RWPE2 (cell line): Measurements from ENCODE around the gene ENPP1.

Experiments used
- ATAC-seq: fragments of 200-7000 bp; cut with Tn5 transposase; 3 replicates; pipeline ENCODE4 v1.9.1; 2021; ENCODE audit warnings: low read depth
- DNase-seq: peaks from one replicate; pipeline ENCODE4 v3.0.0-alpha.2; 2020; ENCODE audit warnings: low spot score
- H3K27ac ChIP-seq: fragments of 450-650 bp; 2 replicates; pipeline ENCODE4 v1.5.1; 2017; ENCODE audit warnings: mild to moderate bottlenecking; ENCODE audit not compliant: poor library complexity, severe bottlenecking
- H3K27me3 ChIP-seq: fragments of 250-450 bp; sonication (Bioruptor Pico); 2 replicates; pipeline ENCODE4 v1.5.1; 2021; ENCODE audit warnings: mild to moderate bottlenecking, moderate library complexity; ENCODE audit not compliant: insufficient read depth, poor library complexity, severe bottlenecking
- H3K36me3 ChIP-seq: fragments of 250-450 bp; sonication (Bioruptor Pico); 2 replicates; pipeline ENCODE4 v1.5.1; 2020; ENCODE audit warnings: low read depth, mild to moderate bottlenecking, moderate library complexity
- H3K4me1 ChIP-seq: fragments of 250-450 bp; sonication (Bioruptor Pico); 2 replicates; pipeline ENCODE4 v1.5.1; 2021; ENCODE audit warnings: mild to moderate bottlenecking, moderate library complexity; ENCODE audit not compliant: insufficient read depth, poor library complexity, severe bottlenecking
- H3K4me3 ChIP-seq: fragments of 250-450 bp; sonication (Bioruptor Pico); 2 replicates; pipeline ENCODE4 v1.5.1; 2021; ENCODE audit warnings: mild to moderate bottlenecking, moderate library complexity; ENCODE audit not compliant: severe bottlenecking
- H3K9me3 ChIP-seq: fragments of 250-450 bp; sonication (Bioruptor Pico); 2 replicates; pipeline ENCODE4 v1.5.1; 2021; ENCODE audit warnings: mild to moderate bottlenecking, moderate library complexity; ENCODE audit not compliant: severe bottlenecking
- CTCF ChIP-seq: fragments of 450-650 bp; IDR thresholded peaks from one replicate; pipeline ENCODE4 v1.5.1; 2017; ENCODE audit warnings: mild to moderate bottlenecking, moderate library complexity; ENCODE audit not compliant: poor library complexity, severe bottlenecking

Gene ENPP1

GRCh38 chr6:131768964-131769363 is 38.9 kb upstream of the ENPP1 start:
- Histone ChIP-seq H3K9me3 (no peaks in the 10 kb centered on the region), H3K27me3 (no peaks in the 10 kb centered on the region), H3K4me1 (no peaks in the 10 kb centered on the region), H3K27ac (no peak overlapping the region), H3K36me3 (no peaks in the 10 kb centered on the region), H3K4me3 (no peak overlapping the region)
- DNase-seq (no peak), ATAC-seq (no peak)
- no peak for TF ChIP-seq CTCF

- ATAC-seq (no peak), DNase-seq (no peak)
- no peaks in the 10 kb centered on the region for H3K27me3 ChIP-seq
Measured at GRCh38 chr6:131769385-131770141, 38.3 kb upstream of the ENPP1 start.

GRCh38 chr6:131770776-131771175 is 37.0 kb upstream of the ENPP1 start:
- Histone ChIP-seq H3K4me1 (no peaks in the 10 kb centered on the region), H3K27ac (no peak overlapping the region), H3K27me3 (no peaks in the 10 kb centered on the region), H3K9me3 (no peaks in the 10 kb centered on the region), H3K36me3 (no peaks in the 10 kb centered on the region), H3K4me3 (no peak overlapping the region)
- no peak for ATAC-seq
- no peak for TF ChIP-seq CTCF
- no peak for DNase-seq

More at GRCh38 chr6:131769385-131770141, 38.3 kb upstream of the ENPP1 start:
- Histone ChIP-seq H3K36me3 (no peaks in the 10 kb centered on the region), H3K27ac (no peak overlapping the region), H3K9me3 (no peaks in the 10 kb centered on the region), H3K4me1 (no peaks in the 10 kb centered on the region), H3K4me3 (no peak overlapping the region)
- TF ChIP-seq CTCF, result no peak

- no peaks in the 10 kb centered on the region for H3K27me3 ChIP-seq
- H3K4me1 ChIP-seq, result no peaks in the 10 kb centered on the region
- no peak overlapping the region for H3K27ac ChIP-seq
- H3K36me3 ChIP-seq, result no peaks in the 10 kb centered on the region
- DNase-seq (no peak), ATAC-seq (no peak)
- no peaks in the 10 kb centered on the region for H3K9me3 ChIP-seq
- TF ChIP-seq CTCF, result no peak
- no peak overlapping the region for H3K4me3 ChIP-seq
Measured at GRCh38 chr6:131773284-131773950, 34.4 kb upstream of the ENPP1 start.

- Histone ChIP-seq H3K27ac (no peak overlapping the region), H3K4me1 (no peaks in the 10 kb centered on the region), H3K4me3 (no peak overlapping the region), H3K27me3 (no peaks in the 10 kb centered on the region), H3K9me3 (no peaks in the 10 kb centered on the region), H3K36me3 (no peaks in the 10 kb centered on the region)
- ATAC-seq (no peak), DNase-seq (no peak)
- no peak for TF ChIP-seq CTCF
Measured at GRCh38 chr6:131775886-131776285, 31.9 kb upstream of the ENPP1 start.
